WERI-Rb-1 (cell line): ENCODE results near the gene TNFRSF25.
"Not testable (repeated sequence)": the region's sequence is repeated elsewhere in the genome, so short reads cannot be mapped to it uniquely, and the experiment has no call there.

Experiments
- DNase-seq: peaks from one replicate; pipeline ENCODE4 v3.0.0-alpha.2; 2020
- H3K27ac ChIP-seq: fragments of 250-450 bp; sonication (Bioruptor Pico); 2 replicates; pipeline ENCODE4 v1.5.1; 2020; ENCODE audit warnings: mild to moderate bottlenecking, moderate library complexity
- H3K27me3 ChIP-seq: fragments of 250-450 bp; sonication (Bioruptor Pico); 2 replicates; pipeline ENCODE4 v1.5.1; 2021; ENCODE audit warnings: mild to moderate bottlenecking, low read depth, moderate library complexity; ENCODE audit not compliant: insufficient read depth, severe bottlenecking
- H3K36me3 ChIP-seq: fragments of 250-450 bp; sonication (Bioruptor Pico); 2 replicates; pipeline ENCODE4 v1.5.1; 2020; ENCODE audit warnings: mild to moderate bottlenecking, moderate library complexity
- H3K4me3 ChIP-seq: 2 replicates; pipeline ENCODE4 v1.5.1; 2011; ENCODE audit warnings: low read depth, mild to moderate bottlenecking, control low read depth, low read length
- H3K9me3 ChIP-seq: fragments of 250-450 bp; sonication (Bioruptor Pico); 2 replicates; pipeline ENCODE4 v1.5.1; 2021; ENCODE audit warnings: mild to moderate bottlenecking, moderate library complexity; ENCODE audit not compliant: severe bottlenecking
- TF ChIP-seq, protein P1 (sequence below): IDR thresholded peaks from 2 replicates; pipeline ENCODE4 v1.5.1; 2011; ENCODE audit warnings: low read depth, mild to moderate bottlenecking, control low read depth, inconsistent platforms, low read length

TNFRSF25 gene

DNA sequence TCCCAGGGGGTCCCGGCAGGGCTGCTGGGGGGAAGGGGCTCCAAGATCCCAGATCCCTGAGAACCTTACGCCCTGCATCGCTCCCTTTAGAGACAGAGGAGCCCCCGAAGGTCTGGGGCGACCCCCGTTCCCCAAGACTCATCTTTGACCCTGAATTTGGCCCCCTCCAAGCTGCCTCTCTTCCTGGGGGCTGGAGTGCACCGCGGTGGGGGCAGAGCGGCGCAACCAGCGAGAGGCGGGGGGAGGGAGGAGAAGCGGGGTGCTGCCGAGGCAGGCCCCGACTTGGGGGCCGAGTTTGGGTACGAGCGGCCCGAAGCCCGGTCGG, 30.9 kb upstream of the TNFRSF25 start:
- H3K9me3 ChIP-seq = no peaks in the 10 kb centered on the region
- DNase-seq = no peak
- TF ChIP-seq, protein P1, sequence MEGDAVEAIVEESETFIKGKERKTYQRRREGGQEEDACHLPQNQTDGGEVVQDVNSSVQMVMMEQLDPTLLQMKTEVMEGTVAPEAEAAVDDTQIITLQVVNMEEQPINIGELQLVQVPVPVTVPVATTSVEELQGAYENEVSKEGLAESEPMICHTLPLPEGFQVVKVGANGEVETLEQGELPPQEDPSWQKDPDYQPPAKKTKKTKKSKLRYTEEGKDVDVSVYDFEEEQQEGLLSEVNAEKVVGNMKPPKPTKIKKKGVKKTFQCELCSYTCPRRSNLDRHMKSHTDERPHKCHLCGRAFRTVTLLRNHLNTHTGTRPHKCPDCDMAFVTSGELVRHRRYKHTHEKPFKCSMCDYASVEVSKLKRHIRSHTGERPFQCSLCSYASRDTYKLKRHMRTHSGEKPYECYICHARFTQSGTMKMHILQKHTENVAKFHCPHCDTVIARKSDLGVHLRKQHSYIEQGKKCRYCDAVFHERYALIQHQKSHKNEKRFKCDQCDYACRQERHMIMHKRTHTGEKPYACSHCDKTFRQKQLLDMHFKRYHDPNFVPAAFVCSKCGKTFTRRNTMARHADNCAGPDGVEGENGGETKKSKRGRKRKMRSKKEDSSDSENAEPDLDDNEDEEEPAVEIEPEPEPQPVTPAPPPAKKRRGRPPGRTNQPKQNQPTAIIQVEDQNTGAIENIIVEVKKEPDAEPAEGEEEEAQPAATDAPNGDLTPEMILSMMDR = no peak
- no peak overlapping the region for H3K27ac ChIP-seq
- peak overlapping the region; percentile 44 for H3K4me3 ChIP-seq
- no peaks in the 10 kb centered on the region for H3K27me3 ChIP-seq
- H3K36me3 ChIP-seq = no peaks in the 10 kb centered on the region

DNA sequence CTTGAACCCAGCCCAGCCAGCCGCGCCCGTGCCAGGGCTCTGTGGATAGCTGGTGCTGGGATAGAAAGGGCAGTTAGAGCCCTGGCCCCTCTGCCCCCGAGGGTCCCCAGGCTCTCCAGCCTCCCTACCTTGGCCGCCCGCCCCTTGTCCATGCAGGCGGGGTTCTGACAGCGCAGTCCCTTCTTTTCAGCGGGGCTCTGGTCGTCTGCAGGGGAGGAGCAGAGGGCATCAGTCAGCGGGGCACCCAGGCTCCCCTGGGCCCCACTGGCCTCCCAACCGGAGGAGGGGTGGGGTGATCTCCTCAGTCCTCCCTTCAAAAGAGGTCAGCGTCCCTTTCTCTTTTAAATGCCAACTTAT, 30.4 kb upstream of the TNFRSF25 start:
- TF ChIP-seq, protein P1 = no peak
- Histone ChIP-seq H3K36me3 (no peaks in the 10 kb centered on the region), H3K27ac (no peak overlapping the region), H3K4me3 (peak overlapping the region; percentile 44), H3K27me3 (no peaks in the 10 kb centered on the region), H3K9me3 (no peaks in the 10 kb centered on the region)
- DNase-seq = no peak

DNA sequence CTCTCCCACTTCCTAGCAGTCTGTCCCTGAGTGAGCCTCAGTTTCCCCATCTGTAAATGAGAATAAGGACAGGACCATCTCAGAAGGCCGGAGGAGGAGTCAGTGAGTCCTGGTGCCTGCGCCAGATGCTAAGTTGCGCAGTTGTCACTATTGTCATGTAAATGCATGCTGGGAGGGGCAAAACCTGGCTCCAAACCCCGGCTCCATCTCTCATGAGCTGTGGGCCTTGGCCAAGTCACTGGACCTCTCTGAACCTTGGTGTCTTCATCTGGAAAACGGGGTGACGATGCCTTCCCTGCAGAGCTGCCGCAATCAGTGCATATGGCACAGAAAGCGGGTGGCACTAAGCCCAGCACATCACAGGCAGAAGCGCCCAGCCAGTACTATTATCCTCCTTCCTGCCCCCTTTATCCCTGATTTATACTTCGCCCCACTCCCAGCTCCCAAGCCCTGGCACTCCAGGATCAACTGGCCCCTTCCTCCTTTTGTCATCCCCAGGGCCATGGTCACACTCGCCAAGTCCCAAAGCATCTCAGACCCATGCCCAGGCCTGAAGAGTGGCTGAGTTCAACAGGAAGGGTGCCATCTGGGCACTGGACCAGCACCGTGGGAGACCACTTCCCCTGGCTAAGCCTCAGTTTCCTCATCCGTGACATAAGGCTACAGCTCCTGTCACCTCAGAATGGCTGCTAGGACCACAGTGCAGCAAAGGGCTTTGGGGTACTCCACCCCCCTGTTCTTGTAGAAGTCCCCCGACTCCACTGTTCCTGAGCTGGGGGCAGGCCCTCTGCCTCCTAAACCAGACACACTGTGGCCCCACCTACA, 29.8 kb upstream of the TNFRSF25 start:
- Histone ChIP-seq H3K27me3 (no peaks in the 10 kb centered on the region), H3K36me3 (no peaks in the 10 kb centered on the region), H3K9me3 (no peaks in the 10 kb centered on the region), H3K4me3 (no peak overlapping the region), H3K27ac (no peak overlapping the region)
- DNase-seq = no peak
- TF ChIP-seq, protein P1 = no peak

DNA sequence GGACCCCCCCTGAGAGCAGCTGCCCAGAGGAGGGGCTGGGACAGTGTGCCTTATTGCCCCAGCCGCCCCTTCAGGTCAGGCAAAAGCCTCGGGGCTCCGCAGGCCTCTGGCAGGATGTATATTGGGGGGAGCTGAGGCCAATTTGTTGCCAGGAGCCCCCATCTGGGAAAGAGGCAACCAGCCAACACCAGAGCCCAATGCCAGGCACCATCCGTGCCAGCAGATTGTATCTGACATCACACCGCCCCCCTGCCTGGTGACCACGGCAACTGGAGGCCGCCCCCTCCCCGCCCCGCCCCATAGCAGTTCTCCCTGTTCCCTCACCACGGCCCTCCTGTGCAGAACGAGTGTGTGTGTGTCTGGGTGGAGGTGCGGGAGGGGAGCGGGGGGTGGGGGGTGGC, 29.1 kb upstream of the TNFRSF25 start:
- Histone ChIP-seq H3K9me3 (no peaks in the 10 kb centered on the region), H3K36me3 (no peaks in the 10 kb centered on the region), H3K4me3 (no peak overlapping the region), H3K27me3 (no peaks in the 10 kb centered on the region), H3K27ac (no peak overlapping the region)
- DNase-seq = no peak
- TF ChIP-seq, protein P1 = no peak

DNA sequence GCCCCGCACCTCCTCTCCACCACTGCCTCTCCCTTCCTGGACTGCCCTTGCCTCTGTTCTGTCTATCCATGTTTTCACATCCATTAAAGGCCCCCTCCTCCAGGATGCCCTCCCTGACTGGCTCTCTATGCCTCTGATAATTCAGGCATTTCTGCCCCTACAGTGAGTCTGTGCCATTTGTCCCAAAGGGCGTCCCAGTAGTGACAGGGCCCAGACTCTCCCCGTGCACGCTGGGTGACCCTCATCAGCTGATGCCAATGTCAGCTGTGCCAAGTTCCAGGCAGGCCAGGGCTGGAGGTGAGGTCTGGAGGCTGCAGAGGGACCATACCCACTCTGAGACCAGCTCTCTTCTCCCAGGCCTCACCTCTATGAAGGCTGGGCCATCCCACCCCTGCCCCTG, 28.7 kb upstream of the TNFRSF25 start:
- Histone ChIP-seq H3K36me3 (no peaks in the 10 kb centered on the region), H3K27me3 (no peaks in the 10 kb centered on the region), H3K9me3 (no peaks in the 10 kb centered on the region), H3K27ac (no peak overlapping the region), H3K4me3 (no peak overlapping the region)
- TF ChIP-seq, protein P1 = no peak
- no peak for DNase-seq

DNA sequence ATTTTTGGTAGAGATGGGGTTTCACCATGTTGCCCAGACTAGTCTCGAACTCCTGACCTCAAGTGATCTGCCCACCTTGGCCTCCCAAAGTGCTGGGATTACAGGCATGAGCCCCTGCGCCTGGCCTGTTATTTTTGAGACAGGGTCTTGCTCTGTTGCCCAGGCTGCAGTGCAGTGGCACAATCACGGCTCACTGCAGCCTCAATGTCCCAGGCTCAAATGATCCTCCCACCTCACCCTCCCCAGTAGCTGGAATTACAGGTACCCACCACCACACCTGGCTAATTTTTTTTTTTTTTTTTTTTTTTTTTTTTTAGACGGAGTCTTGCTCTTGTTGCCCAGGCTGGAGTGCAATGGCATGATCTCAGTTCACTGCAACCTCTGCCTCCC, 27.9 kb upstream of the TNFRSF25 start:
- H3K36me3 ChIP-seq, H3K27ac ChIP-seq, H3K9me3 ChIP-seq, H3K4me3 ChIP-seq, DNase-seq, H3K27me3 ChIP-seq: not testable (repeated sequence)
